H9 (cell line): ENCODE measurements around the gene SPATA19. TPM values are rescaled to one million over a fixed set of nuclear protein-coding genes. Genes with fewer than 3 reads are reported as not detected.
A peak's percentile ranks its signal among the peaks of the same experiment; 100 is the strongest.

Experiments
- DNase-seq: peaks from one replicate; pipeline ENCODE4 v3.0.0-alpha.2; 2017
- H2AFZ ChIP-seq: one replicate; pipeline ENCODE4 v1.6.1; 2013; ENCODE audit warnings: mild to moderate bottlenecking, low read length, control low read depth, moderate library complexity
- H2AK5ac ChIP-seq: 2 replicates; pipeline ENCODE4 v1.6.1; 2013; ENCODE audit warnings: low read length, control low read depth, mixed read lengths; ENCODE audit not compliant: insufficient read length
- H2BK120ac ChIP-seq: one replicate; pipeline ENCODE4 v1.6.1; 2013; ENCODE audit warnings: low read depth, mild to moderate bottlenecking, low read length, control low read depth, inconsistent platforms; ENCODE audit not compliant: poor library complexity, severe bottlenecking
- H2BK12ac ChIP-seq: 2 replicates; pipeline ENCODE4 v1.6.1; 2013; ENCODE audit warnings: low read length, control low read depth, mixed read lengths, low read depth; ENCODE audit not compliant: insufficient read length
- H2BK15ac ChIP-seq: 2 replicates; pipeline ENCODE4 v1.6.1; 2013; ENCODE audit warnings: low read depth, low read length, control low read depth
- H2BK20ac ChIP-seq: one replicate; pipeline ENCODE4 v1.6.1; 2013; ENCODE audit warnings: low read depth, mild to moderate bottlenecking, low read length, control low read depth, inconsistent platforms; ENCODE audit not compliant: poor library complexity, severe bottlenecking
- H2BK5ac ChIP-seq: 2 replicates; pipeline ENCODE4 v1.6.1; 2013; ENCODE audit warnings: low read length, control low read depth, mixed read lengths; ENCODE audit not compliant: insufficient read length
- H3K14ac ChIP-seq: 2 replicates; pipeline ENCODE4 v1.6.1; 2013; ENCODE audit warnings: low read length, control low read depth; ENCODE audit not compliant: insufficient read depth
- H3K18ac ChIP-seq: 2 replicates; pipeline ENCODE4 v1.6.1; 2013; ENCODE audit warnings: low read depth, mild to moderate bottlenecking, mixed read lengths, low read length, control low read depth; ENCODE audit not compliant: insufficient read length
- H3K23ac ChIP-seq: 2 replicates; pipeline ENCODE4 v1.6.1; 2013; ENCODE audit warnings: low read length, control low read depth, mixed read lengths, low read depth; ENCODE audit not compliant: insufficient read length
- H3K23me2 ChIP-seq: 2 replicates; pipeline ENCODE4 v1.6.1; 2013; ENCODE audit warnings: low read depth, mild to moderate bottlenecking, mixed read lengths, low read length, control low read depth; ENCODE audit not compliant: insufficient read length, poor library complexity, severe bottlenecking
- H3K27ac ChIP-seq: 2 replicates; pipeline ENCODE4 v1.5.1; 2013; ENCODE audit warnings: low read length, control low read depth, mixed read lengths, low read depth; ENCODE audit not compliant: insufficient read length
- H3K27me3 ChIP-seq: 2 replicates; pipeline ENCODE4 v1.6.1; 2013; ENCODE audit warnings: low read length, control low read depth, inconsistent platforms; ENCODE audit not compliant: insufficient read depth
- H3K4ac ChIP-seq: 2 replicates; pipeline ENCODE4 v1.6.1; 2013; ENCODE audit warnings: low read depth, mild to moderate bottlenecking, control low read depth, inconsistent platforms, low read length, moderate library complexity
- H3K4me1 ChIP-seq: 2 replicates; pipeline ENCODE4 v1.6.1; 2013; ENCODE audit warnings: low read length, control low read depth, inconsistent platforms; ENCODE audit not compliant: insufficient read depth
- H3K4me2 ChIP-seq: 2 replicates; pipeline ENCODE4 v1.6.1; 2013; ENCODE audit warnings: low read length, control low read depth, mixed read lengths; ENCODE audit not compliant: insufficient read length, insufficient read depth
- H3K56ac ChIP-seq: 2 replicates; pipeline ENCODE4 v1.6.1; 2013; ENCODE audit warnings: low read depth, mild to moderate bottlenecking, mixed read lengths, low read length, control low read depth; ENCODE audit not compliant: insufficient read length
- H3K79me1 ChIP-seq: 2 replicates; pipeline ENCODE4 v1.6.1; 2013; ENCODE audit warnings: low read depth, mild to moderate bottlenecking, moderate library complexity, low read length, control low read depth, inconsistent platforms; ENCODE audit not compliant: insufficient read depth, poor library complexity, severe bottlenecking
- H3K79me2 ChIP-seq: 2 replicates; pipeline ENCODE4 v1.6.1; 2013; ENCODE audit warnings: low read length, control low read depth, inconsistent platforms; ENCODE audit not compliant: insufficient read depth
- H3K9ac ChIP-seq: 2 replicates; pipeline ENCODE4 v1.6.1; 2013; ENCODE audit warnings: low read length, control low read depth, mixed read lengths; ENCODE audit not compliant: insufficient read length; ENCODE audit errors: extremely low read depth
- H3K9me3 ChIP-seq: one replicate; pipeline ENCODE4 v1.6.1; 2013; ENCODE audit warnings: low read depth, low read length, inconsistent platforms; ENCODE audit not compliant: control insufficient read depth
- H3T11ph ChIP-seq: one replicate; pipeline ENCODE4 v1.6.1; 2013; ENCODE audit warnings: mild to moderate bottlenecking, low read length, control low read depth, inconsistent platforms
- H4K20me1 ChIP-seq: one replicate; pipeline ENCODE4 v1.6.1; 2013; ENCODE audit not compliant: control insufficient read depth, insufficient read length, insufficient read depth
- H4K5ac ChIP-seq: 2 replicates; pipeline ENCODE4 v1.6.1; 2013; ENCODE audit warnings: low read depth, mild to moderate bottlenecking, mixed read lengths, low read length, control low read depth; ENCODE audit not compliant: insufficient read length
- H4K8ac ChIP-seq: replicated peaks from 2 replicates; pipeline ENCODE4 v1.6.1; 2013; ENCODE audit warnings: low read length, control low read depth, mixed read lengths, low read depth; ENCODE audit not compliant: insufficient read length
- H4K91ac ChIP-seq: 2 replicates; pipeline ENCODE4 v1.6.1; 2013; ENCODE audit warnings: low read depth, mild to moderate bottlenecking, moderate library complexity, mixed read lengths, low read length, control low read depth; ENCODE audit not compliant: insufficient read length
- H3K27ac Mint-ChIP-seq, 3 experiments: 2 replicates in 2 of 3; 3 replicates in 1 of 3; pipeline ENCODE4 v1.8.0; 2020 to 2021; ENCODE audit warnings: mixed read lengths in 3 of 3, mild to moderate bottlenecking in 1 of 3, moderate library complexity in 1 of 3
- H3K27me3 Mint-ChIP-seq: 2 replicates; pipeline ENCODE4 v1.8.0; 2021; ENCODE audit warnings: low read depth, mild to moderate bottlenecking, moderate library complexity, mixed read lengths
- H3K36me3 Mint-ChIP-seq, 3 experiments: 2 replicates in 2 of 3; 3 replicates in 1 of 3; pipeline ENCODE4 v1.8.0; 2020 to 2021; ENCODE audit warnings: low read depth in 3 of 3, mixed read lengths in 3 of 3; ENCODE audit not compliant: insufficient read depth in 1 of 3
- H3K4me1 Mint-ChIP-seq, 2 experiments: 2 replicates each; pipeline ENCODE4 v1.8.0; 2020; ENCODE audit warnings: mixed read lengths in 2 of 2
- H3K4me3 Mint-ChIP-seq, 2 experiments: 2 replicates in 1 of 2; 3 replicates in 1 of 2; pipeline ENCODE4 v1.8.0; 2020 to 2021; ENCODE audit warnings: mild to moderate bottlenecking in 2 of 2, mixed read lengths in 2 of 2, moderate library complexity in 1 of 2
- H3K9me3 Mint-ChIP-seq, 2 experiments: 2 replicates in 1 of 2; 3 replicates in 1 of 2; pipeline ENCODE4 v1.8.0; 2020; ENCODE audit warnings: mild to moderate bottlenecking in 2 of 2, mixed read lengths in 2 of 2, moderate library complexity in 1 of 2
- CTCF ChIP-seq: fragments of 200-600 bp; sonication (generic); conservative IDR thresholded peaks from 3 replicates; pipeline ENCODE4 v1.8.0; 2021; ENCODE audit warnings: antibody characterized with exemption, mild to moderate bottlenecking
- WGBS: extraction: QIAGEN DNeasy Blood & Tissue Kit; methylation state at CpG from one replicate; pipeline ENCODE4 v1.1.7; 2013; ENCODE audit warnings: missing lambda C conversion rate, low lambda C conversion rate, mixed read lengths; ENCODE audit not compliant: insufficient read length; ENCODE audit errors: extremely low coverage; 5-methylcytosine and 5-hydroxymethylcytosine counted together
- total RNA-seq: library from RNA; stranded (reverse); gene quantifications from 2 replicates; pipeline ENCODE4 v1.2.1, GENCODE V29; 2021

SPATA19 gene
- total RNA-seq, 1 experiment from 2014 or later, result not detected

DNA sequence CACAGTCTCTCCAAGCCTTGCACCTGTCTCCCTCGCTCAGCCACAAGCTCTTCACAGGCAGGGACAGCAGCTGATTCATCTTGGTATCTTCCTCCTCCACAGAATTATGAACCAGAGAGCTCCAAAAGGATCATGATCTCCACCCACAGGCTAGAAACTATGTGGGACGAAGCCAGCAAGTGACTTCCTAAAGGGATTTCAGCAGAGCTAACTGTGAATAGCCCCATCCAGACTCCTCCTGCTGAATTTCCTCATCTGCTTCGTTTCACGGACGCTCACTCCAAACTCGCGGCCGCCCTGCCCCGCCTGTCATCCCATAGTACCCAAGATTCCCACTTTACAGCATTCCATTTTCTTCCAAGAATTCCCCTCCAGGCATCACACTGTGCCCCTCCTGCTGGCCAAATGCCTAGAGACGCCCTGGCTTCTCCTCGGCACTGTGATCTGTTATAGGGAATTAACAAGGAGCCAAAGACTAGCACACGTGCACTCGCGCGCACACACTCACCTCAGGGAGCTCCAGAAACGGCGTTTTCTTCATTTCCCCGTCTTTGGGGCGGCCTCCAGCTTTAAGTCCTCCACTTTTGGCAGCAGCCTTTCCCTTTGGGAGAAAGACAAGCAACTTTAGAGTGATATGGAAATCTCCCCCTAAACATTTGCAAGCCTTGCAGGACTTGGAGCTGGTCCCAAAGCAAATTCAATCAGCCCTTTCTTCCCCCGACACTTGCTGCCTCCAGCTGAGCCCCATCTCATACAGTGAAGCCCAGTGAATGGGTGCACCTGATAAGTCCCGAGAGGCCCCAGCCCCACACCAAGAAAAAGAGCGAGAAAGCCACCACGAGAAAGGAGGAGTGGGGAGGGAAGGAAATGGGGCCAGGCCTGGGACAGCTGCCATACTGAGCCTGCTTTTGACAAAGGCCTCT is 35.5 kb downstream of the SPATA19 start:
- H4K5ac ChIP-seq, result no peak overlapping the region
- no peaks in the 10 kb centered on the region; a peak in 2 of 5 replicates for H3K9me3 Mint-ChIP-seq
- H3K79me2 ChIP-seq, result no peaks in the 10 kb centered on the region
- no peak overlapping the region for H3K56ac ChIP-seq
- no peaks in the 10 kb centered on the region; the same call in 1 of the 2 replicates for H3K27me3 ChIP-seq
- H3K27ac ChIP-seq, result no peak overlapping the region
- no peaks in the 10 kb centered on the region for H4K20me1 ChIP-seq
- peaks cover 5% of the 10 kb centered on the region for H3K4me1 ChIP-seq
- no peak overlapping the region for H3K27ac Mint-ChIP-seq
- H3K9ac ChIP-seq, result no peak overlapping the region
- H3T11ph ChIP-seq, result no peak overlapping the region
- H2AFZ ChIP-seq, result no peak overlapping the region
- H2BK15ac ChIP-seq, result no peak overlapping the region
- TF ChIP-seq CTCF, result peak; percentile 39; the same call in 2 of the 3 replicates
- H2BK5ac ChIP-seq, result no peak overlapping the region
- peak; percentile 72 for DNase-seq
- H3K18ac ChIP-seq, result no peak overlapping the region
- H3K23ac ChIP-seq, result no peak overlapping the region
- H3K4me2 ChIP-seq, result no peak overlapping the region
- no peak overlapping the region for H3K4ac ChIP-seq
- H3K4me1 Mint-ChIP-seq, result peaks cover 6 to 7% of the 10 kb centered on the region in 2 experiments; a peak in 3 of 4 replicates
- no peaks in the 10 kb centered on the region for H3K9me3 ChIP-seq
- no peak overlapping the region for H2BK120ac ChIP-seq
- no peak overlapping the region for H2BK12ac ChIP-seq
- no peak overlapping the region for H2BK20ac ChIP-seq
- WGBS, result no CpG with 5 or more reads among the region's 23 CpGs
- H4K8ac ChIP-seq, result no peak overlapping the region
- no peak overlapping the region for H2AK5ac ChIP-seq
- peak overlapping the region; percentile 39; the same call in 1 of the 2 replicates for H3K14ac ChIP-seq
- H3K79me1 ChIP-seq, result no peaks in the 10 kb centered on the region
- no peak overlapping the region for H4K91ac ChIP-seq
- no peaks in the 10 kb centered on the region for H3K23me2 ChIP-seq
- no peak overlapping the region for H3K4me3 Mint-ChIP-seq
- no peaks in the 10 kb centered on the region for H3K27me3 Mint-ChIP-seq
- no peaks in the 10 kb centered on the region for H3K36me3 Mint-ChIP-seq
